HEK293 (cell line): ENCODE data around the gene CPA5.

Experiments used
- GLI2 ChIP-seq: fragments of 450-650 bp; formaldehyde crosslinking; IDR thresholded peaks from 2 replicates; pipeline ENCODE4; 2017; ENCODE audit warnings: missing biosample characterization, missing genetic modification characterization, low read depth, borderline replicate concordance
- GLI4 ChIP-seq: fragments of 450-650 bp; formaldehyde crosslinking; IDR thresholded peaks from 2 replicates; pipeline ENCODE4 v1.5.1; 2016; ENCODE audit warnings: missing biosample characterization, missing genetic modification characterization
- GLIS1 ChIP-seq: fragments of 450-650 bp; formaldehyde crosslinking; IDR thresholded peaks from 2 replicates; pipeline ENCODE4 v1.5.1; 2016; ENCODE audit warnings: missing biosample characterization, missing genetic modification characterization
- KLF8 ChIP-seq: fragments of 450-650 bp; formaldehyde crosslinking; IDR thresholded peaks from 2 replicates; pipeline ENCODE4 v1.5.1; 2016; ENCODE audit warnings: missing biosample characterization, missing genetic modification characterization
- KLF9 ChIP-seq: fragments of 450-650 bp; formaldehyde crosslinking; IDR thresholded peaks from 2 replicates; pipeline ENCODE4 v1.5.1; 2016; ENCODE audit warnings: missing biosample characterization, missing genetic modification characterization, low read depth
- MYNN ChIP-seq: fragments of 450-650 bp; formaldehyde crosslinking; IDR thresholded peaks from 2 replicates; pipeline ENCODE4 v1.5.1; 2016; ENCODE audit warnings: missing biosample characterization, missing genetic modification characterization, borderline replicate concordance
- PATZ1 ChIP-seq: fragments of 450-650 bp; formaldehyde crosslinking; IDR thresholded peaks from 2 replicates; pipeline ENCODE4 v1.5.1; 2016; ENCODE audit warnings: missing biosample characterization, missing genetic modification characterization
- SP3 ChIP-seq: fragments of 450-650 bp; formaldehyde crosslinking; IDR thresholded peaks from 2 replicates; pipeline ENCODE4 v1.5.1; 2016; ENCODE audit warnings: missing biosample characterization, missing genetic modification characterization
- ZBTB26 ChIP-seq: fragments of 450-650 bp; formaldehyde crosslinking; optimal IDR thresholded peaks from 2 replicates; pipeline ENCODE3; 2016; ENCODE audit warnings: missing biosample characterization, mild to moderate bottlenecking, missing genetic modification characterization
- ZNF112 ChIP-seq: fragments of 450-650 bp; formaldehyde crosslinking; IDR thresholded peaks from 2 replicates; pipeline ENCODE4 v1.5.0; 2017; ENCODE audit warnings: missing biosample characterization, missing genetic modification characterization
- ZNF19 ChIP-seq: fragments of 450-650 bp; formaldehyde crosslinking; IDR thresholded peaks from 2 replicates; pipeline ENCODE4; 2016; ENCODE audit warnings: missing biosample characterization, missing genetic modification characterization, low read depth
- ZNF202 ChIP-seq: fragments of 450-650 bp; formaldehyde crosslinking; IDR thresholded peaks from 2 replicates; pipeline ENCODE4 v1.5.1; 2016; ENCODE audit warnings: missing biosample characterization, missing genetic modification characterization, borderline replicate concordance
- ZNF324 ChIP-seq: fragments of 450-650 bp; formaldehyde crosslinking; IDR thresholded peaks from 2 replicates; pipeline ENCODE4 v1.5.1; 2016; ENCODE audit warnings: missing biosample characterization, missing genetic modification characterization
- ZNF335 ChIP-seq: fragments of 450-650 bp; formaldehyde crosslinking; conservative IDR thresholded peaks from 2 replicates; pipeline ENCODE4 v1.5.1; 2016; ENCODE audit warnings: missing biosample characterization, missing genetic modification characterization
- ZNF37A ChIP-seq: fragments of 450-650 bp; IDR thresholded peaks from 2 replicates; pipeline ENCODE4 v1.5.1; 2018; ENCODE audit warnings: missing biosample characterization, missing genetic modification characterization
- ZNF398 ChIP-seq: fragments of 450-650 bp; formaldehyde crosslinking; IDR thresholded peaks from 2 replicates; pipeline ENCODE4 v1.5.1; 2017; ENCODE audit warnings: missing biosample characterization, missing genetic modification characterization
- ZNF529 ChIP-seq: fragments of 450-650 bp; formaldehyde crosslinking; IDR thresholded peaks from 2 replicates; pipeline ENCODE4 v1.5.1; 2017; ENCODE audit warnings: missing genetic modification characterization, missing biosample characterization; ENCODE audit not compliant: insufficient replicate concordance
- ZNF530 ChIP-seq: fragments of 450-650 bp; formaldehyde crosslinking; IDR thresholded peaks from 2 replicates; pipeline ENCODE4 v1.5.1; 2016; ENCODE audit warnings: low read depth, missing biosample characterization, missing genetic modification characterization
- ZNF549 ChIP-seq: fragments of 450-650 bp; IDR thresholded peaks from 2 replicates; pipeline ENCODE4 v1.5.1; 2018; ENCODE audit warnings: missing biosample characterization, missing genetic modification characterization, mild to moderate bottlenecking, inconsistent platforms, moderate library complexity
- ZNF600 ChIP-seq: fragments of 450-650 bp; formaldehyde crosslinking; IDR thresholded peaks from 2 replicates; pipeline ENCODE4 v1.5.1; 2016; ENCODE audit warnings: missing biosample characterization, missing genetic modification characterization
- ZNF629 ChIP-seq: fragments of 450-650 bp; formaldehyde crosslinking; IDR thresholded peaks from 2 replicates; pipeline ENCODE4 v1.5.1; 2017; ENCODE audit warnings: missing biosample characterization, missing genetic modification characterization
- ZNF639 ChIP-seq: fragments of 450-650 bp; formaldehyde crosslinking; IDR thresholded peaks from 2 replicates; pipeline ENCODE4 v1.5.1; 2016; ENCODE audit warnings: missing biosample characterization, missing genetic modification characterization
- ZNF660 ChIP-seq: fragments of 450-650 bp; IDR thresholded peaks from 2 replicates; pipeline ENCODE4 v1.5.1; 2018; ENCODE audit warnings: missing biosample characterization, mild to moderate bottlenecking, missing genetic modification characterization
- ZNF670 ChIP-seq: fragments of 450-650 bp; formaldehyde crosslinking; IDR thresholded peaks from 2 replicates; pipeline ENCODE4 v1.5.1; 2016; ENCODE audit warnings: missing biosample characterization, missing genetic modification characterization, low read depth
- ZSCAN23 ChIP-seq: fragments of 450-650 bp; formaldehyde crosslinking; IDR thresholded peaks from 2 replicates; pipeline ENCODE4 v1.5.1; 2016; ENCODE audit warnings: missing biosample characterization, missing genetic modification characterization
- TF ChIP-seq, protein P1 (sequence below): fragments of 450-650 bp; formaldehyde crosslinking; IDR thresholded peaks from 2 replicates; pipeline ENCODE4 v1.5.1; 2016; ENCODE audit warnings: missing biosample characterization, missing genetic modification characterization, borderline replicate concordance
- TF ChIP-seq, protein P2 (sequence below): fragments of 450-650 bp; formaldehyde crosslinking; IDR thresholded peaks from 2 replicates; pipeline ENCODE4 v1.5.1; 2016; ENCODE audit warnings: missing biosample characterization, missing genetic modification characterization
- TF ChIP-seq, protein P3 (sequence below): fragments of 450-650 bp; IDR thresholded peaks from 2 replicates; pipeline ENCODE4 v1.5.1; 2018; ENCODE audit warnings: missing biosample characterization, mild to moderate bottlenecking, missing genetic modification characterization

Gene CPA5

DNA sequence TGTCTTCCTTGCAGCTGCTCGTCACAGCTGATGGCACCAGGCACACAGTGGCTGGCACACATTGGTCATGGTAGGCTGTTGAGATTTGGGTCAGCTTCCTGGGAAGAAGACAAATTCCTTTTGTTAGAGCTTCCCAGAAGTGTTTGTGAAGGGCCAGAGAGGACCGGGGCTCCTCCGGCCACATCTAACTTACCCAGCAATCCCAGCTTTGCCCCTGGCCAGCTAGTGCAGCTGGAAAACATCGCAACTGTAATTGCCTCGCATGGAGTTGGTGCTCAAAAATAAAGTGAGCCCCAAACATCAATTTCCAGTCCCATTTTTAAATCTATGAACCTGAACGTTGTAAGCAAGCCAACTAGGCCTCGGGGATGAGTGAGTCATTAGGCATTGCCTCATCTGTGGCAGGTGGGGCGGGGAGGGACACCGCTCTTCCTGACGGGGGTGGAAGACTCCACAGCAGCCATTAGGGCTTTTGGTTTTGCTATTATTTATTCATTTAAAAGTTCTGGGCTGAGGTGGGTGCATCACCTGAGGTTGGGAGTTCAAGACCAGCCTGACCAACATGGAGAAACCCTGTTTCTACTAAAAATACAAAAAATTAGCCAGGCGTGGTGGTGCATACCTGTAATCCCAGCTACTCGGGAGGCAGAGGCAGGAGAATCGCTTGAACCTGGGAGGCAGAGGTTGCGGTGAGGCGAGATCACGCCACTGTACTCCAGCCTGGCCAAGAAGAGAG, 12.4 kb downstream of the CPA5 start (continued):
- TF ChIP-seq MYNN, result no peak
- TF ChIP-seq, protein P1, sequence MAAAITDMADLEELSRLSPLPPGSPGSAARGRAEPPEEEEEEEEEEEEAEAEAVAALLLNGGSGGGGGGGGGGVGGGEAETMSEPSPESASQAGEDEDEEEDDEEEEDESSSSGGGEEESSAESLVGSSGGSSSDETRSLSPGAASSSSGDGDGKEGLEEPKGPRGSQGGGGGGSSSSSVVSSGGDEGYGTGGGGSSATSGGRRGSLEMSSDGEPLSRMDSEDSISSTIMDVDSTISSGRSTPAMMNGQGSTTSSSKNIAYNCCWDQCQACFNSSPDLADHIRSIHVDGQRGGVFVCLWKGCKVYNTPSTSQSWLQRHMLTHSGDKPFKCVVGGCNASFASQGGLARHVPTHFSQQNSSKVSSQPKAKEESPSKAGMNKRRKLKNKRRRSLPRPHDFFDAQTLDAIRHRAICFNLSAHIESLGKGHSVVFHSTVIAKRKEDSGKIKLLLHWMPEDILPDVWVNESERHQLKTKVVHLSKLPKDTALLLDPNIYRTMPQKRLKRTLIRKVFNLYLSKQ, result no peak
- peak; percentile 16; the same call in 1 of the 2 replicates for TF ChIP-seq ZNF639 (tag by site-specific recombination)
- TF ChIP-seq ZNF398 (tag by site-specific recombination), result peak; percentile 58
- 0 out of 2 replicates have a peak, but pooled peaks have one; percentile 54 for TF ChIP-seq ZNF660 (tag by site-specific recombination)
- no peak for TF ChIP-seq ZNF530 (tag by site-specific recombination)
- peak; percentile 58; the same call in 1 of the 2 replicates for TF ChIP-seq ZNF600 (tag by site-specific recombination)
- peak; percentile 56 for TF ChIP-seq PATZ1 (tag by site-specific recombination)
- TF ChIP-seq ZNF335 (tag by site-specific recombination), result 0 out of 2 replicates have a peak, but pooled peaks have one; percentile 5
- TF ChIP-seq SP3 (tag by site-specific recombination), result peak; percentile 18; the same call in 1 of the 2 replicates
- TF ChIP-seq GLIS1 (tag by site-specific recombination), result peak; percentile 29; the same call in 1 of the 2 replicates
- TF ChIP-seq KLF9 (tag by site-specific recombination), result 0 out of 2 replicates have a peak, but pooled peaks have one; percentile 15
- no peak for TF ChIP-seq ZNF112
- TF ChIP-seq, protein P2, sequence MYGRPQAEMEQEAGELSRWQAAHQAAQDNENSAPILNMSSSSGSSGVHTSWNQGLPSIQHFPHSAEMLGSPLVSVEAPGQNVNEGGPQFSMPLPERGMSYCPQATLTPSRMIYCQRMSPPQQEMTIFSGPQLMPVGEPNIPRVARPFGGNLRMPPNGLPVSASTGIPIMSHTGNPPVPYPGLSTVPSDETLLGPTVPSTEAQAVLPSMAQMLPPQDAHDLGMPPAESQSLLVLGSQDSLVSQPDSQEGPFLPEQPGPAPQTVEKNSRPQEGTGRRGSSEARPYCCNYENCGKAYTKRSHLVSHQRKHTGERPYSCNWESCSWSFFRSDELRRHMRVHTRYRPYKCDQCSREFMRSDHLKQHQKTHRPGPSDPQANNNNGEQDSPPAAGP (tag by site-specific recombination), result peak; percentile 22; the same call in 1 of the 2 replicates
- TF ChIP-seq ZBTB26 (tag by site-specific recombination), result peak; percentile 6
- TF ChIP-seq ZNF549 (tag by site-specific recombination), result no peak
- TF ChIP-seq, protein P3, sequence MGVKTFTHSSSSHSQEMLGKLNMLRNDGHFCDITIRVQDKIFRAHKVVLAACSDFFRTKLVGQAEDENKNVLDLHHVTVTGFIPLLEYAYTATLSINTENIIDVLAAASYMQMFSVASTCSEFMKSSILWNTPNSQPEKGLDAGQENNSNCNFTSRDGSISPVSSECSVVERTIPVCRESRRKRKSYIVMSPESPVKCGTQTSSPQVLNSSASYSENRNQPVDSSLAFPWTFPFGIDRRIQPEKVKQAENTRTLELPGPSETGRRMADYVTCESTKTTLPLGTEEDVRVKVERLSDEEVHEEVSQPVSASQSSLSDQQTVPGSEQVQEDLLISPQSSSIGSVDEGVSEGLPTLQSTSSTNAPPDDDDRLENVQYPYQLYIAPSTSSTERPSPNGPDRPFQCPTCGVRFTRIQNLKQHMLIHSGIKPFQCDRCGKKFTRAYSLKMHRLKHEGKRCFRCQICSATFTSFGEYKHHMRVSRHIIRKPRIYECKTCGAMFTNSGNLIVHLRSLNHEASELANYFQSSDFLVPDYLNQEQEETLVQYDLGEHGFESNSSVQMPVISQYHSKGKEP (tag by site-specific recombination), result 0 out of 2 replicates have a peak, but pooled peaks have one; percentile 44
- TF ChIP-seq ZNF529 (tag by site-specific recombination), result no peak
- TF ChIP-seq GLI4 (tag by site-specific recombination), result peak; percentile 53; the same call in 1 of the 2 replicates
- TF ChIP-seq ZNF324 (tag by site-specific recombination), result 0 out of 2 replicates have a peak, but pooled peaks have one; percentile 36
- no peak for TF ChIP-seq ZNF19 (tag by site-specific recombination)
- TF ChIP-seq ZNF670, result no peak
- no peak for TF ChIP-seq ZNF202 (tag by site-specific recombination)
- no peak for TF ChIP-seq ZNF37A (tag by site-specific recombination)
- 0 out of 2 replicates have a peak, but pooled peaks have one; percentile 12 for TF ChIP-seq ZSCAN23 (tag by site-specific recombination)
- TF ChIP-seq GLI2, result no peak
- TF ChIP-seq ZNF629 (tag by site-specific recombination), result peak; percentile 70
- 0 out of 2 replicates have a peak, but pooled peaks have one; percentile 48 for TF ChIP-seq KLF8 (tag by site-specific recombination)
